ENCODE data around the gene FOXG1.
A peak's percentile ranks its signal among the peaks of the same experiment; 100 is the strongest.

Gene FOXG1

DNA sequence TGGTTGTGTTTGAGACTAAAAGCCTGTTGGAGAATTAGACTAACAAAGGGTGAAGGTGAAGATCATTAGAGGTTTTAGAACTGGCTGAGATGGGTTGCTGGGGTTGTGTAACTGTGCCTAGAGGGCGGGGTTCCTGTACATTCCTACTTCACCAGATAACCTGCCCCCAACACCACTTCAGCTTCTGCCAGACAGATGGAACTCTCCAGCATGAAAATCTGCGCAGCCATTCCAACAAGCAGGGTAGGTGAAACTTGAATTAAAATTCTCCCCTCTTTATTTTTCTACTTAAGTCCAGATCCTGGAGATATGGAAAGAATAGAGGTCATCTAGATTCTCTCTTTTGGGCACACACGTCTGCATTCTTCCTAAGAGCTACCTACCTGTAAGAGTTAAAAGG is 6.0 kb downstream of the FOXG1 start:
- no peaks in the 10 kb centered on the region for H3K9me3 ChIP-seq (ENCODE audit: control insufficient read depth, low read length)
- H2BK5ac ChIP-seq (ENCODE audit: low read depth, low read length, poor library complexity, severe bottlenecking), result no peak overlapping the region
- peaks cover 0 to 4% of the 10 kb centered on the region in 2 experiments for H3K36me3 ChIP-seq (ENCODE audit: control insufficient read depth in 1 of 2, insufficient read depth in 2 of 2, low read depth in 1 of 2, low read length in 2 of 2)
- no peaks in the 10 kb centered on the region for H3K79me1 ChIP-seq (replicated peaks; ENCODE audit: low read length, poor library complexity, severe bottlenecking)
- H4K91ac ChIP-seq (ENCODE audit: low read length), result no peak overlapping the region
- no peak overlapping the region for H2AFZ ChIP-seq (ENCODE audit: low read depth, low read length)
- H3K4me2 ChIP-seq (ENCODE audit: low read length, poor library complexity, severe bottlenecking), result no peak overlapping the region
- no CpG with 5 or more reads among the region's 3 CpGs for WGBS
- H2BK120ac ChIP-seq (ENCODE audit: low read depth, low read length), result no peak overlapping the region
- no peak overlapping the region for H3K4ac ChIP-seq (ENCODE audit: low read depth in 1 of 2, low read length in 2 of 2)
- H2AK5ac ChIP-seq (ENCODE audit: low read length, severe bottlenecking), result no peak overlapping the region
- no peak overlapping the region for H2BK12ac ChIP-seq (ENCODE audit: low read length in 2 of 2)
- no peak for DNase-seq
- H3K4me1 ChIP-seq (ENCODE audit: control insufficient read depth, insufficient read depth, low read depth, low read length), result peaks cover 9% of the 10 kb centered on the region
- H3K27ac ChIP-seq (ENCODE audit: low read length, poor library complexity, severe bottlenecking), result no peak overlapping the region
- no peak overlapping the region for H2BK15ac ChIP-seq (ENCODE audit: low read depth, poor library complexity, severe bottlenecking)
- H3K9ac ChIP-seq (ENCODE audit: low read length), result no peak overlapping the region
- no peak overlapping the region for H3K23ac ChIP-seq (ENCODE audit: low read length in 2 of 2)
- H3K27me3 ChIP-seq (ENCODE audit: control insufficient read depth in 1 of 2, insufficient read depth in 1 of 2, low read length in 2 of 2), result peaks cover 63 to 100% of the 10 kb centered on the region in 2 experiments
- H3K14ac ChIP-seq (ENCODE audit: low read length in 2 of 2), result no peak overlapping the region
- H4K8ac ChIP-seq (ENCODE audit: low read length), result no peak overlapping the region
- H3K18ac ChIP-seq (ENCODE audit: low read depth in 1 of 2, low read length in 2 of 2), result no peak overlapping the region
- no peak overlapping the region for H3K4me3 ChIP-seq (ENCODE audit: insufficient read depth in 1 of 2, low read depth in 1 of 2, low read length in 2 of 2)

DNA sequence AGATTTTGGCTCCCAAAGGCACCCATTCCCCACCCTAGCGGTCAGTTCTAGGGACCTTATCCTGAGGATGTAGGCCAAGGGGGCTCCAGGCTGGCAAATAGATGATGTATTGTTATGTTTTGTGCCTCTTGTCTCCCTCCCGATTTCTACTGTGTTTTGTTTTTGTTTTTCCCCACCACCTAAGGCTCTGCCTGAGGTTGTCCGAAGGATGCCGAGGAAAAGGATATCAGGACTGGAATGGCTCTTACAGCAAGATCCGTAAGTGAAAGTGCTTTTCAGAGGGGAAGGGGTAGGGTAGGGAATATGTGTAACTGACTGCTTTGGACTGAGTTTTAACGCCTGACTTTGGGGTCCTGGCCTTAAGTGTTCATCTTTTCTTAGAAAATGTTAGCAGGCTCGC is 6.6 kb downstream of the FOXG1 start:
- no peak overlapping the region for H2AFZ ChIP-seq (ENCODE audit: low read depth, low read length)
- no peak overlapping the region for H4K8ac ChIP-seq (ENCODE audit: low read length)
- no peak overlapping the region for H4K91ac ChIP-seq (ENCODE audit: low read length)
- H2BK5ac ChIP-seq (ENCODE audit: low read depth, low read length, poor library complexity, severe bottlenecking), result no peak overlapping the region
- no peak overlapping the region for H2AK5ac ChIP-seq (ENCODE audit: low read length, severe bottlenecking)
- no peak overlapping the region for H3K18ac ChIP-seq (ENCODE audit: low read depth in 1 of 2, low read length in 2 of 2)
- peak overlapping the region in 1 of 2 experiments; percentile 72 for H3K4me3 ChIP-seq (ENCODE audit: insufficient read depth in 1 of 2, low read depth in 1 of 2, low read length in 2 of 2)
- no peaks in the 10 kb centered on the region for H3K9me3 ChIP-seq (ENCODE audit: control insufficient read depth, low read length)
- no peak overlapping the region for H3K14ac ChIP-seq (ENCODE audit: low read length in 2 of 2)
- no peak overlapping the region for H3K9ac ChIP-seq (ENCODE audit: low read length)
- 4% methylated on average over 6 of the region's 7 CpGs for WGBS
- no peaks in the 10 kb centered on the region for H3K79me1 ChIP-seq (replicated peaks; ENCODE audit: low read length, poor library complexity, severe bottlenecking)
- no peak overlapping the region for H2BK15ac ChIP-seq (ENCODE audit: low read depth, poor library complexity, severe bottlenecking)
- H3K4me2 ChIP-seq (ENCODE audit: low read length, poor library complexity, severe bottlenecking), result no peak overlapping the region
- no peak overlapping the region for H3K4ac ChIP-seq (ENCODE audit: low read depth in 1 of 2, low read length in 2 of 2)
- no peak overlapping the region for H2BK12ac ChIP-seq (ENCODE audit: low read length in 2 of 2)
- H3K4me1 ChIP-seq (ENCODE audit: control insufficient read depth, insufficient read depth, low read depth, low read length), result peaks cover 7% of the 10 kb centered on the region
- H3K27ac ChIP-seq (ENCODE audit: low read length, poor library complexity, severe bottlenecking), result no peak overlapping the region
- peaks cover 0 to under 1% of the 10 kb centered on the region in 2 experiments for H3K36me3 ChIP-seq (ENCODE audit: control insufficient read depth in 1 of 2, insufficient read depth in 2 of 2, low read depth in 1 of 2, low read length in 2 of 2)
- no peak overlapping the region for H3K23ac ChIP-seq (ENCODE audit: low read length in 2 of 2)
- no peak for DNase-seq
- H2BK120ac ChIP-seq (ENCODE audit: low read depth, low read length), result no peak overlapping the region
- peaks cover 63 to 100% of the 10 kb centered on the region in 2 experiments for H3K27me3 ChIP-seq (ENCODE audit: control insufficient read depth in 1 of 2, insufficient read depth in 1 of 2, low read length in 2 of 2)

- Histone ChIP-seq H4K91ac (ENCODE audit: low read length) (no peak overlapping the region), H3K4me1 (ENCODE audit: control insufficient read depth, insufficient read depth, low read depth, low read length) (peaks cover 6% of the 10 kb centered on the region), H2AK5ac (ENCODE audit: low read length, severe bottlenecking) (no peak overlapping the region), H3K9me3 (ENCODE audit: control insufficient read depth, low read length) (no peaks in the 10 kb centered on the region), H3K4me3 (ENCODE audit: insufficient read depth in 1 of 2, low read depth in 1 of 2, low read length in 2 of 2) (peak overlapping the region; percentile 31 to 72), H3K27me3 (ENCODE audit: control insufficient read depth in 1 of 2, insufficient read depth in 1 of 2, low read length in 2 of 2) (peaks cover 57 to 100% of the 10 kb centered on the region in 2 experiments), H4K8ac (ENCODE audit: low read length) (no peak overlapping the region), H3K36me3 (ENCODE audit: control insufficient read depth in 1 of 2, insufficient read depth in 2 of 2, low read depth in 1 of 2, low read length in 2 of 2) (no peaks in the 10 kb centered on the region), H3K18ac (ENCODE audit: low read depth in 1 of 2, low read length in 2 of 2) (no peak overlapping the region), H2BK120ac (ENCODE audit: low read depth, low read length) (no peak overlapping the region), H2BK12ac (ENCODE audit: low read length in 2 of 2) (no peak overlapping the region), H3K79me1 (replicated peaks; ENCODE audit: low read length, poor library complexity, severe bottlenecking) (no peaks in the 10 kb centered on the region), H3K9ac (ENCODE audit: low read length) (no peak overlapping the region), H3K23ac (ENCODE audit: low read length in 2 of 2) (no peak overlapping the region), H2BK5ac (ENCODE audit: low read depth, low read length, poor library complexity, severe bottlenecking) (no peak overlapping the region), H3K14ac (ENCODE audit: low read length in 2 of 2) (no peak overlapping the region), H3K4me2 (ENCODE audit: low read length, poor library complexity, severe bottlenecking) (peak overlapping the region; percentile 30), H2BK15ac (ENCODE audit: low read depth, poor library complexity, severe bottlenecking) (no peak overlapping the region), H3K4ac (ENCODE audit: low read depth in 1 of 2, low read length in 2 of 2) (no peak overlapping the region), H3K27ac (ENCODE audit: low read length, poor library complexity, severe bottlenecking) (no peak overlapping the region), H2AFZ (ENCODE audit: low read depth, low read length) (no peak overlapping the region)
- no peak for DNase-seq
- 4% methylated on average over 46 of the region's 47 CpGs for WGBS
These were observed 7.5 kb downstream of the FOXG1 start for GRCh38 chr14:28773861-28774691.

GRCh38 chr14:28774764-28775735 is 8.5 kb downstream of the FOXG1 start:
- WGBS, result 18% methylated on average over 11 of the region's 29 CpGs
- Histone ChIP-seq H2BK5ac (ENCODE audit: low read depth, low read length, poor library complexity, severe bottlenecking) (no peak overlapping the region), H2AK5ac (ENCODE audit: low read length, severe bottlenecking) (no peak overlapping the region), H2BK120ac (ENCODE audit: low read depth, low read length) (no peak overlapping the region), H3K27ac (ENCODE audit: low read length, poor library complexity, severe bottlenecking) (no peak overlapping the region), H3K36me3 (ENCODE audit: control insufficient read depth in 1 of 2, insufficient read depth in 2 of 2, low read depth in 1 of 2, low read length in 2 of 2) (no peaks in the 10 kb centered on the region), H3K18ac (ENCODE audit: low read depth in 1 of 2, low read length in 2 of 2) (no peak overlapping the region), H3K23ac (ENCODE audit: low read length in 2 of 2) (no peak overlapping the region), H2BK12ac (ENCODE audit: low read length in 2 of 2) (no peak overlapping the region), H3K4me2 (ENCODE audit: low read length, poor library complexity, severe bottlenecking) (no peak overlapping the region), H3K4me1 (ENCODE audit: control insufficient read depth, insufficient read depth, low read depth, low read length) (peaks cover 6% of the 10 kb centered on the region), H3K27me3 (ENCODE audit: control insufficient read depth in 1 of 2, insufficient read depth in 1 of 2, low read length in 2 of 2) (peaks cover 56 to 100% of the 10 kb centered on the region in 2 experiments), H3K79me1 (replicated peaks; ENCODE audit: low read length, poor library complexity, severe bottlenecking) (no peaks in the 10 kb centered on the region), H3K9me3 (ENCODE audit: control insufficient read depth, low read length) (no peaks in the 10 kb centered on the region), H4K8ac (ENCODE audit: low read length) (no peak overlapping the region), H2AFZ (ENCODE audit: low read depth, low read length) (no peak overlapping the region), H3K14ac (ENCODE audit: low read length in 2 of 2) (no peak overlapping the region), H3K4me3 (ENCODE audit: insufficient read depth in 1 of 2, low read depth in 1 of 2, low read length in 2 of 2) (peak overlapping the region in 1 of 2 experiments; percentile 72), H2BK15ac (ENCODE audit: low read depth, poor library complexity, severe bottlenecking) (no peak overlapping the region), H4K91ac (ENCODE audit: low read length) (no peak overlapping the region), H3K4ac (ENCODE audit: low read depth in 1 of 2, low read length in 2 of 2) (no peak overlapping the region), H3K9ac (ENCODE audit: low read length) (no peak overlapping the region)
- no peak for DNase-seq
